Mammary epithelial cell (primary cell): ENCODE measurements around the gene C3orf70.

Experiments
- EZH2 ChIP-seq: IDR thresholded peaks from 2 replicates; pipeline ENCODE4 v1.6.1; 2012; ENCODE audit warnings: low read length, inconsistent platforms, borderline replicate concordance
- TF ChIP-seq, protein P1 (sequence below), 2 donors: IDR thresholded peaks in 1 of 2; conservative IDR thresholded peaks in 1 of 2; 2 replicates each; pipeline ENCODE4 v1.5.1; 2011 to 2012; ENCODE audit warnings: inconsistent platforms in 2 of 2, low read length in 2 of 2, mild to moderate bottlenecking in 2 of 2, control low read depth in 1 of 2, low read depth in 1 of 2; ENCODE audit not compliant: insufficient read depth in 1 of 2; ENCODE audit errors: extremely low read depth in 1 of 2

GRCh38 chr3:185195652-185196051 is 42.8 kb upstream of the C3orf70 start:
- TF ChIP-seq, protein P1, sequence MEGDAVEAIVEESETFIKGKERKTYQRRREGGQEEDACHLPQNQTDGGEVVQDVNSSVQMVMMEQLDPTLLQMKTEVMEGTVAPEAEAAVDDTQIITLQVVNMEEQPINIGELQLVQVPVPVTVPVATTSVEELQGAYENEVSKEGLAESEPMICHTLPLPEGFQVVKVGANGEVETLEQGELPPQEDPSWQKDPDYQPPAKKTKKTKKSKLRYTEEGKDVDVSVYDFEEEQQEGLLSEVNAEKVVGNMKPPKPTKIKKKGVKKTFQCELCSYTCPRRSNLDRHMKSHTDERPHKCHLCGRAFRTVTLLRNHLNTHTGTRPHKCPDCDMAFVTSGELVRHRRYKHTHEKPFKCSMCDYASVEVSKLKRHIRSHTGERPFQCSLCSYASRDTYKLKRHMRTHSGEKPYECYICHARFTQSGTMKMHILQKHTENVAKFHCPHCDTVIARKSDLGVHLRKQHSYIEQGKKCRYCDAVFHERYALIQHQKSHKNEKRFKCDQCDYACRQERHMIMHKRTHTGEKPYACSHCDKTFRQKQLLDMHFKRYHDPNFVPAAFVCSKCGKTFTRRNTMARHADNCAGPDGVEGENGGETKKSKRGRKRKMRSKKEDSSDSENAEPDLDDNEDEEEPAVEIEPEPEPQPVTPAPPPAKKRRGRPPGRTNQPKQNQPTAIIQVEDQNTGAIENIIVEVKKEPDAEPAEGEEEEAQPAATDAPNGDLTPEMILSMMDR (conservative IDR thresholded peaks at IDR 0.05 in 1 of 2, IDR thresholded peaks at IDR 0.05 in 1 of 2; ENCODE audit: extremely low read depth in 1 of 2, insufficient read depth in 1 of 2, low read depth in 1 of 2, low read length in 2 of 2) = no peak
- no peak for TF ChIP-seq EZH2
